Prostate gland (tissue), 2 donors: ENCODE results near the gene PFDN5. TPM values are rescaled to one million over a fixed set of nuclear protein-coding genes. Genes with fewer than 3 reads are reported as not detected.

Experiments used
- DNase-seq: peaks from one replicate; pipeline ENCODE4 v3.0.0-alpha.2; 2019; ENCODE audit warnings: low spot score
- H3K27ac ChIP-seq, 2 donors: fragments of 200-600 bp; sonication (generic); 2 replicates each; pipeline ENCODE4 v1.5.1; 2017 to 2019
- H3K27me3 ChIP-seq: fragments of 200-600 bp; sonication (generic); replicated peaks from 2 replicates; pipeline ENCODE4 v1.5.1; 2019; ENCODE audit not compliant: insufficient read depth
- H3K36me3 ChIP-seq, 2 donors: fragments of 200-600 bp; sonication (generic); 1 replicate in 1 of 2; 2 replicates in 1 of 2; pipeline versions ENCODE4 v1.5.1 to v1.8.1; 2017 to 2019
- H3K4me1 ChIP-seq: fragments of 200-600 bp; sonication (generic); replicated peaks from 2 replicates; pipeline ENCODE4 v1.5.1; 2019
- H3K4me3 ChIP-seq, 2 donors: fragments of 200-600 bp; sonication (generic); 2 replicates each; pipeline ENCODE4 v1.5.1; 2017 to 2019
- H3K9me3 ChIP-seq: fragments of 200-600 bp; sonication (generic); 2 replicates; pipeline ENCODE4 v1.5.1; 2017
- POLR2A ChIP-seq: fragments of 450-650 bp; IDR thresholded peaks from one replicate; pipeline ENCODE4 v1.6.1; 2016; ENCODE audit warnings: antibody characterized with exemption, mild to moderate bottlenecking
- POLR2AphosphoS5 ChIP-seq: sonication (generic); formaldehyde crosslinking; IDR thresholded peaks from one replicate; pipeline ENCODE4 v1.6.1; 2017; ENCODE audit warnings: antibody characterized with exemption
- WGBS: methylation state at CpG from one replicate; pipeline ENCODE4 v1.1.5; 2018; 5-methylcytosine and 5-hydroxymethylcytosine counted together
- intact Hi-C: fragments of 100-400 bp; cut with DNase I; formaldehyde crosslinking; loops from one replicate; pipeline ENCODE4 v1.14.2; 2022
- total RNA-seq, 2 donors: library from RNA; depleted of rRNA; stranded (reverse); fragments of >200 nt; gene quantifications; one replicate each; pipeline ENCODE4 v1.1.0, GENCODE V29; 2016
- TF ChIP-seq, protein P1 (sequence below), 4 experiments: fragments of 200-600 bp in 2 of 4; fragments of 450-650 bp in 2 of 4; sonication (generic) in 2 of 4; IDR thresholded peaks; 1 replicate in 3 of 4; 2 replicates in 1 of 4; pipeline ENCODE4 v1.5.1; 2016 to 2019; ENCODE audit warnings: antibody characterized with exemption in 4 of 4, mild to moderate bottlenecking in 2 of 4, moderate library complexity in 2 of 4

Gene PFDN5
- total RNA-seq, 2 donors from 2014 or later, result 552 to 673 TPM

DNA sequence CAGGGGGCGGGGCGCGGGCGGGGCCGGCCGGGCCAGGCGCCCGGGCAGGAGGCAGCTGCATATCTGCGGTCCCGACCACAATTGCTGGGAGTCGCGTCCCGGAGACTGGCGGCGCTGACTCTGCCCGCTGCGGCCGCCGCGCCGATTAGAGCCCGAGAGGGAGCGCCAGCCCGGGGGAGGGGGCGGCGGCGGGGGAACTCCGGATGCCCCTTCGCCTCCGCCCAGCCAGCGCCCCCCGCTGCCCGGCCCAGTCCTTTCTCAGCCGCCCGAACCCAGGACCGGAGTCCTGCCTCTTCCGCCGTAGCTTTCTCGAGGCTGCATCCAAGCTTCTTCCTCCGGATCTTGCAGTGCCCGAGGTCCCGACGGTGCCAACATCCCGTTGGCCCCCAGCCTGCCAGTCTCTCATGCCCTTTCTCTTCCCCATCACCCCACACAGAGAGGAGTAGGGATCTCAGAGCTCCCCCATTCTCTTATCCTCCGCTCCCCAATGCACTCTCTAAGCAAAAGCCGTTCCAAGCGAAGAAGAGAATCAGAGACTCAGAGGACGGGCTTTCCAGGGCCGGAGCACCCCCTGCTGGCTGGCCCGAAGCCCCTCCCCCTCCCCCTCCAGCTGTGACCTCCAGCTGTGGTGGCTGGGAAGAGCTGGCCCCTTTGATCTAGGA is 49.6 kb downstream of the PFDN5 start:
- no peaks in the 10 kb centered on the region for H3K4me1 ChIP-seq
- TF ChIP-seq, protein P1, sequence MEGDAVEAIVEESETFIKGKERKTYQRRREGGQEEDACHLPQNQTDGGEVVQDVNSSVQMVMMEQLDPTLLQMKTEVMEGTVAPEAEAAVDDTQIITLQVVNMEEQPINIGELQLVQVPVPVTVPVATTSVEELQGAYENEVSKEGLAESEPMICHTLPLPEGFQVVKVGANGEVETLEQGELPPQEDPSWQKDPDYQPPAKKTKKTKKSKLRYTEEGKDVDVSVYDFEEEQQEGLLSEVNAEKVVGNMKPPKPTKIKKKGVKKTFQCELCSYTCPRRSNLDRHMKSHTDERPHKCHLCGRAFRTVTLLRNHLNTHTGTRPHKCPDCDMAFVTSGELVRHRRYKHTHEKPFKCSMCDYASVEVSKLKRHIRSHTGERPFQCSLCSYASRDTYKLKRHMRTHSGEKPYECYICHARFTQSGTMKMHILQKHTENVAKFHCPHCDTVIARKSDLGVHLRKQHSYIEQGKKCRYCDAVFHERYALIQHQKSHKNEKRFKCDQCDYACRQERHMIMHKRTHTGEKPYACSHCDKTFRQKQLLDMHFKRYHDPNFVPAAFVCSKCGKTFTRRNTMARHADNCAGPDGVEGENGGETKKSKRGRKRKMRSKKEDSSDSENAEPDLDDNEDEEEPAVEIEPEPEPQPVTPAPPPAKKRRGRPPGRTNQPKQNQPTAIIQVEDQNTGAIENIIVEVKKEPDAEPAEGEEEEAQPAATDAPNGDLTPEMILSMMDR (IDR thresholded peaks at IDR 0.05), result peak; percentile 37 to 77 (median 70)
- TF ChIP-seq POLR2AphosphoS5 (peak; percentile 39), POLR2A (peak; percentile 35)
- H3K9me3 ChIP-seq, result no peaks in the 10 kb centered on the region
- intact Hi-C loops, result loop anchor here (1.0 kb wide), 1 partner anchor 21 kb away; no protein-coding TSS in a partner anchor
- H3K36me3 ChIP-seq, result no peaks in the 10 kb centered on the region
- DNase-seq, result peak; percentile 58
- peak overlapping the region; percentile 45 to 63 for H3K4me3 ChIP-seq
- H3K27me3 ChIP-seq, result no peaks in the 10 kb centered on the region
- under 1% methylated on average over 17 of the region's 50 CpGs for WGBS
- peak overlapping the region; percentile 73 to 78 for H3K27ac ChIP-seq

DNA sequence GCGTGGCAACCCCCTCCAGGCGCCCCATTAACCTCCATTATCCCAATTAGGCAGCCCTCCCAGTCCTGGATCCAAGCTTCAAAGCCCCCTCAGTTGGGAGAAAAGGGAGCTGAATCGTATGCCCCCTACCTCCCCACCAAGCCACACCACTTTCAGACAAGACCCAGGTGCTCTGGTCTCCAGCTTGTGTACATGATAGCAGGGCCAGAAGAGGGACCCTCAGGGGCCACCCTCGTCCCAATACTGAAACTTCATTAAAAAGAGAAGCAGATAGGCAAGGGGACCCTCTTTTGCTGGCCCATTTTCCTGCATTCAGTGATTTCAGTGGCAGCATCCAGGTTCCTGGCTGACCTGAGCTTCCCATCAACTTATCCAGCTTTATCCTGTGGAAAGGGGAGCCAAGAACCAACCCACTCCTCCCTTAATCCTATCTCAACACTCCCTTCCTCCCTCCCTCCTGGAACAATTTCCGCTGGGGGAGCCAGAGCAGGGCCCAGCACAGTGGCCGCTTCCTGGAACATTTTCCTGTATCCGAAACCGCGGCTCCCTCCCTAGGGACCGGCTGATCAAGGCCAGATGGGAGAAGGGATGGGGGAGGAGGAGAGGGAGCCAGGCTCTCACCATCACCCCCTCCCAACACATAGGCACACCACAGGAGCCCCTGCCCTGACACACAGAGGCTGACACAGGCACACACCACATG is 50.3 kb downstream of the PFDN5 start:
- Histone ChIP-seq H3K36me3 (no peaks in the 10 kb centered on the region), H3K4me3 (peak overlapping the region in 1 of 2 donors; percentile 63), H3K9me3 (no peaks in the 10 kb centered on the region), H3K4me1 (no peaks in the 10 kb centered on the region), H3K27ac (peak overlapping the region; percentile 73 to 78), H3K27me3 (no peaks in the 10 kb centered on the region)
- intact Hi-C loops, result loop anchor here (1.0 kb wide), 1 partner anchor 21 kb away; no protein-coding TSS in a partner anchor
- TF ChIP-seq POLR2AphosphoS5 (no peak), POLR2A (no peak)
- TF ChIP-seq, protein P1 (IDR thresholded peaks at IDR 0.05), result no peak
- WGBS, result 36% methylated on average over 10 of the region's 10 CpGs
- no peak for DNase-seq

DNA sequence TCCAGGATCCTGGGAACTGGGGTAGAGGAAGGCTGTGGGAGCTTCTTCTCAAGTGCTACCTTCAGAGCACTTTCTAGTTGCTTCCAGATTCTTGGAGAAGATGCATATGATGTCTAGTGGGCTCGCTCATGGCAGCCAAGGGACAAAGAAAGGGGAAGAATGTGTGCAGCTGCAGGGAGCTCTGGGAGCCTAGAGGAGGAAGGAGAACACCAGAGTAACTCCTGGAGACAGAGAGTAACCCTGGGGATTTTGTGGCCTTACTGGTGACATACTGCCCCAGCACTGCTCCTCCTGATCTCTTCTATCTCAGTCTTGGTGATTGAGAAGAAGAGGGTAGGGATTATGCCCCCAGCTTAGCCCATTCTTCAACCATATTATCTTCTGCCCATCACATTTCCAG is 51.1 kb downstream of the PFDN5 start:
- WGBS, result 93% methylated on average over 1 of the region's 1 CpG
- TF ChIP-seq, protein P1 (IDR thresholded peaks at IDR 0.05), result no peak
- TF ChIP-seq POLR2AphosphoS5 (no peak), POLR2A (no peak)
- intact Hi-C loops, result no loop called here
- no peaks in the 10 kb centered on the region for H3K36me3 ChIP-seq
- no peak for DNase-seq
- H3K4me1 ChIP-seq, result no peaks in the 10 kb centered on the region
- no peak overlapping the region for H3K27ac ChIP-seq
- H3K27me3 ChIP-seq, result no peaks in the 10 kb centered on the region
- H3K9me3 ChIP-seq, result no peaks in the 10 kb centered on the region
- H3K4me3 ChIP-seq, result no peak overlapping the region

DNA sequence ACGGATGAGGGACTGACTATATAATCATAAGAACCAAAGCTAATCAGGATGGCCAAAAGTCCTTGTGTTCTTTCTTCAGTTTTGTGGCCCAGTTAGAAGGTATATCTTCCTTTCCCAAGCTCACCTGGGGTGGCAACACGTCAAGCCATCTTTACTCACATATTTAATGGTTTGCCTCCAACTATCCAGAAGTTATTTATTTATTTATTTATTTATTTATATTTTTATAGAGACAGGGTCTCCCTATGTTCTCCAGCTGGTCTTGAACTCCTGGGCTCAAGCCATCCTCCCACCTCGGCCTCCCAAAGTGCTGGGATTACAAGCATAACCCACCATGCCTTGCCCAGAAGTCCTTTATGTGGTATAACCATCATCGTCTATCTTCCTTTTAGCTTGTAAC is 52.6 kb downstream of the PFDN5 start:
- TF ChIP-seq, protein P1 (IDR thresholded peaks at IDR 0.05), result no peak
- no peak for TF ChIP-seq POLR2A
- no peak for TF ChIP-seq POLR2AphosphoS5
- 93% methylated on average over 4 of the region's 4 CpGs for WGBS

More for the DNA sequence above, 52.6 kb downstream of the PFDN5 start:
- Histone ChIP-seq H3K9me3 (no peaks in the 10 kb centered on the region), H3K27me3 (no peaks in the 10 kb centered on the region), H3K4me1 (no peaks in the 10 kb centered on the region), H3K4me3 (no peak overlapping the region), H3K27ac (no peak overlapping the region), H3K36me3 (no peaks in the 10 kb centered on the region)
- intact Hi-C loops, result no loop called here
- DNase-seq, result no peak

Other genes with a start within 250 kb of the PFDN5 start
- gene TNS2, start 245.5 kb upstream of the PFDN5 start, total RNA-seq, result 100 to 1,000 TPM in 1 of 2 donors, 10 to 100 TPM in 1; 66.5 to 180 TPM
- gene SPRYD3, start 216.2 kb upstream of the PFDN5 start, total RNA-seq, result 10 to 100 TPM; 38.7 to 54.4 TPM
- gene IGFBP6, start 197.9 kb upstream of the PFDN5 start, total RNA-seq, result 100 to 1,000 TPM; 189 to 532 TPM
- under 1 TPM; 0.14 to 0.28 TPM for gene SOAT2, start 192.1 kb upstream of the PFDN5 start, total RNA-seq
- gene ZNF740, start 114.8 kb upstream of the PFDN5 start, total RNA-seq, result 10 to 100 TPM; 17.0 to 19.1 TPM
- gene CSAD, start 114.6 kb upstream of the PFDN5 start, total RNA-seq, result 10 to 100 TPM; 30.8 to 92.5 TPM
- gene ITGB7, start 88.3 kb upstream of the PFDN5 start, total RNA-seq, result 1 to 10 TPM; 1.2 to 1.7 TPM
- gene RARG, start 63.3 kb upstream of the PFDN5 start, total RNA-seq, result 10 to 100 TPM; 28.9 to 30.4 TPM
- gene ESPL1, start 27.2 kb upstream of the PFDN5 start, total RNA-seq, result 1 to 10 TPM in 1 of 2 donors, under 1 TPM in 1; 0.55 to 6.1 TPM
- gene MYG1, start 4.2 kb downstream of the PFDN5 start, total RNA-seq, result 10 to 100 TPM; 48.1 to 75.4 TPM
- gene AAAS, start 26.1 kb downstream of the PFDN5 start, total RNA-seq, result 10 to 100 TPM; 50.7 to 79.3 TPM
- not detected for gene SP7, start 40.8 kb downstream of the PFDN5 start, total RNA-seq
- gene SP1, start 84.6 kb downstream of the PFDN5 start, total RNA-seq, result 10 to 100 TPM; 60.1 to 84.5 TPM
- 10 to 100 TPM in 1 of 2 donors, not detected in 1; 44.5 TPM for gene AMHR2, start 128.3 kb downstream of the PFDN5 start, total RNA-seq
- gene PRR13, start 146.2 kb downstream of the PFDN5 start, total RNA-seq, result 100 to 1,000 TPM in 1 of 2 donors, 10 to 100 TPM in 1; 98.8 to 104 TPM
- gene PCBP2, start 156.6 kb downstream of the PFDN5 start, total RNA-seq, result 100 to 1,000 TPM; 322 to 534 TPM
- 10 to 100 TPM in 1 of 2 donors, 1 to 10 TPM in 1; 4.3 to 30.9 TPM for gene MAP3K12, start 203.9 kb downstream of the PFDN5 start, total RNA-seq
- 10 to 100 TPM; 23.4 to 45.7 TPM for gene TARBP2, start 205.7 kb downstream of the PFDN5 start, total RNA-seq
- gene NPFF, start 211.9 kb downstream of the PFDN5 start, total RNA-seq, result not detected